HG02885 (cell line): ENCODE results near the gene CTBP2.

Source experiments
- ATAC-seq: cut with Tn5 transposase; IDR thresholded peaks from one replicate; pipeline ENCODE4 v1.9.1; 2021; ENCODE audit warnings: mild to moderate bottlenecking; ENCODE audit not compliant: unreplicated experiment, poor library complexity

CTBP2 gene

GRCh38 chr10:125159932-125160855 is at the start of gene CTBP2:
Gene CTBP2, minus strand, starts transcription at chr10:125160563.
- no peak for ATAC-seq

DNA sequence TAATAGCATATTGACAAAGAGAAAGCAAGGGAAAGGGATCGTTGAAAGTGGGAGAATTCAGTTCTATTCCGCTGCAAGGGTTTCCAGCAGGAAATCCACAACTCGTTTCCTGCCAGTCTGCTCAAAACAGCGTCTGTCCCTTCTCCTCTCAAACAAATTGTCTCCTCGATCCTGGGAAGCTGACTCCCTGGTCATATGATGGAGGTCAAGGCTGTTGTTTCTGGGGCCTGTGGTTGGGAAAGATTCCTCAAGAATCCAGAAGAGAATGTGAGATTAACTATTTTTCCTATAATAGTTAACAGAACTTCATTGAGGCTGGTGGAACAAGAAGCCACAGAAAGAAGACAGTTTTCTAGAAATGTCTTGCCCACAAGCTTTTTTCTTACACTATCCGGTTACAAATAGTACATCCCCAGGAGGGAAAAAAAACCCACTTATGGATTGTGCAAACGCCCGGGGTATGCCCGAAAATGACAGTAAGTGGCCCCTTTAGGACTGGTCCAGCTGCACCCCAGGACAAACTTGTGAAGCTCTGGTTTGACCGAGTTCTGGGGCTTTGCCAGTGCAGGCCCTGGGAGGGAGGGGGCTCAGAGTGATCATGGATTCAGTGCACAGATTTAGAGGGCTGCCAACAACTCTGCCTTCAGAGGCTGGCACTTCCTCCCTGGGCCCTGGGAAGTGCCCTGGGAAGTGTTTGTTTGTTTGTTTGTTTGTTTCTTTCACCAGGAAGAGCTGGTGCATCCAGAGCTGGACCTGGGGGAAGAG is 49.4 kb upstream of the CTBP2 start:
- no peak for ATAC-seq

DNA sequence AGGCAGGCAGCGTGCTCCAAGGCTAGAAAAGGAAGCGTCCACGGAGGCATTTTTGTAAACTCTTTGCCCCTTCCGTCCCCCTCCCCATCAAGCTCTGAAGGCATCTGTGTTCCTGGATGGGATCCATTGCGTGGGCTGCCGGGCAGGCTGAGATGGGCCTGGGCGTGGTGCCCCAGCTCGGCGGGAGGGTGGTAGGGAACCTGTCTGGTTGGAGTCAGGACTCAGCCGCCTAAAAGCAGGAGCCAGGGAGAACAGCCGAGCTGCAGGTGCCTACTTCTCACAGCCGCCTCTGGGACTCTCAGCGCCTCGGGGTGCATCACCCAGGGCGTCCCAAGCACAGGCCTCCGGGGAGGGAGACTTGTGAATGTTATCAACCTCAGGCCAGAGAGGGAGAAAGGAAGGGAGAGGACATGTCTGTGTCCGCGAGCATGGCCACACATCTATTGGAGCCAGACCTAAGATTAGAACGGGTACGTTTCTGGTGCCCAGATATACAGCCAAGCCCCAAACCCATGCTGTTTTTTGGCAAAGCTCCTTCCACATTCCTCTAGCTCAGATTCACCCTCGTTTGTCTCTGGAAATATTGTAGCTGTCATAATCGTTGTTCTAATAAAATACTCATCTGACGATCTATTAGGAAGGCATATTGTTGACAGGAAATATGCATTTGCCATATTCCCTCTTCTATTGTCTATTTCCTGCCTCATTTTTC is 48.6 kb upstream of the CTBP2 start:
- ATAC-seq, result no peak

GRCh38 chr10:125206623-125207022 is 46.3 kb upstream of the CTBP2 start:
- ATAC-seq, result no peak

DNA sequence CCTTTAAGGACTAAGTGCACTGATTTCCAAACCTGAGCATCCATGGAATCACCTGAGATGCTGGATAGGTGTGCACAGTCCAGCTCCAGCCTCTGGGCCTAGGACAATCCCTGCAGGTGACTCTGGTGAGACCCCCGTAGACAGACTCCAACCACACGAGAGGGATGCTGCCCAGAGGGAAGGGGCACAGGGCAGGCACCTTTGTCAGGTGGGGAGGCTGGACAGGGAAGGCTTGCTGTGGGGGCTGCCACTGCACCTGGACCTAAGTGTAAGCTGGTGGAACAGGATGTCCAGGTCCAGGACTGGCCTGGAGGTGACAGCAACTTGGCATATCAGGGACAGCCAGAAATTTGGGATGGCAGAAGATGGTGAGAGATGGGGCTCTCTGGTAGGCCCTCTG is 45.1 kb upstream of the CTBP2 start:
- ATAC-seq, result no peak

GRCh38 chr10:125204400-125204799 is 44.0 kb upstream of the CTBP2 start:
- ATAC-seq, result no peak

GRCh38 chr10:125203186-125203800 is 42.9 kb upstream of the CTBP2 start:
- no peak for ATAC-seq

GRCh38 chr10:125201791-125202622 is 41.6 kb upstream of the CTBP2 start:
- no peak for ATAC-seq

DNA sequence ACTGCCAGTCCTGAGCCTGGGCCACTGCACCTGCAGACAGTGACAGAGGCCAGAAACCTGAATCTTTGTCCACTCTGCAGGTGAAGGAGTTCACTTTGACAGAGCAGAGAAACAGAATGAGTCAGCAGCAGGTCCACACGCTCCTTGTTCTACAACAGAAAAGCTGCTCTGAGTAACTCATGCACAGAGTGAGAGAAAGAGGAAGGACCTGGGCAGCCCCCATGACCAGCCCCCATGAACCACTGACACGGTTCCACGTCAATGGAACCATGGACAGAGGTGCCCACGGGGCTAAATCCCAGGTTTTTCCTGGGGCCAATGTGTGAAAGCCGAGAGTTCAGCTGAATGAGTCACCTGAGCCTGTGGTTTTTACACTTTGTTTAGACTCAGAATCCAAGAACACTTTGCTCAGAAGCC is 40.8 kb upstream of the CTBP2 start:
- ATAC-seq, result peak; percentile 93

- ATAC-seq, result no peak
Observed at GRCh38 chr10:125200396-125200795, 40.0 kb upstream of the CTBP2 start.

- ATAC-seq, result no peak
Observed at GRCh38 chr10:125199270-125199669, 38.9 kb upstream of the CTBP2 start.

DNA sequence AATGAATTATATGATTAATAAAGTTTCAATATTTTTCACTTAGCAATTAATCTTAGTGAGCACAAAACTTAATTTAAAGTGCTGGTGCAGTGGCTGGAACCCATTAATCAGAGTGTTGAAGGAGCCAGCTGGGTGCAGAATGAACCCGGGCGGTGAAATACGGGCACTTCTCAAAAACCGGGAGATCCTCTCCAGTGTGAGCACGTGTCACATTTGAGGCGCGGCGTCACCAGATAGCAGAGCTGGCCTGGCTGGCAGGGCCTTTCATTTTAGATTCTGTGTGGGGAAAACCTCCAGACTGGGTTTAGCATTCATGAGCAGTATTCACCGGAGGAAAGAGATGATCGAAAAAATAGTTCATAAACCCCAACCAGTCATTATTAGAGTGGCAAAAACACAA is 34.5 kb upstream of the CTBP2 start:
- ATAC-seq, result no peak

- ATAC-seq, result no peak
Observed at GRCh38 chr10:125193306-125193877, 33.0 kb upstream of the CTBP2 start.

DNA sequence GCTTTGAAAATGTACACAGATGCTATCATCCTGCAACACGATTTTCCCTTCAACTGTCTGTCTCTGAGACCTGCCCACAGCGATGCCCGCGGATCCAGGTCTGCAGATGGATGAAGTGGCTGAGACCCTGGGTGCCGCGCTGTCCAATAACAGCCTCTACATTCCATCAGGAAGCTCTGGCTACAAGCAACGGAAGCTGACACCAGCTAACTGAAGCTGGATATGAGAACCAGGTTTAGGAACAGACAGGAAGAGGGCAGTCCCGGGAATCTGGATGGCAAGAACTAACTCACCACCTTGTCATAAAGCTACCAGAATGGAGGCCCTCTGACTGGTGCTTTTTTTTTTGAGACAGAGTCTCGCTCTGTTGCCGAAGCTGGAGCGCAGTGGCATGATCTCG is 32.3 kb upstream of the CTBP2 start:
- ATAC-seq, result no peak

DNA sequence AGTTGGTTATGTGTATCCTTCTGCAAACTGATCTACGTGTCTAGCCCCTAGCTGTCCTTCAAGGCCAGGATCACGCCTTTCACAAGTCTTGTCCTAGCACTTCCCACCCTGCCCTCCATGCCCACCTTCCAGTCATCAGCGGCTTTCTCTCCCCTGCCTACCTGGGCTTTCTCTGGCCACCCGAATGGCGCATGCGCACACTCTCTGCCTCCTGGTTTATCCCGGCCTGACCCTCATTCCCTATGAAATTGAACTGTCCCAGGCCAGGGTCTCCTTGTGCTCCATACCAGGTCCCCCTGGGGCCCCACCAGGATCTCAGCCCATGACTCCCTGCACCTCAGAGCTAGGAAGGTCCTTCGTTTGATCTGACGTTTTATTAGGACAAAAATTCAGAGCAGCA is 31.6 kb upstream of the CTBP2 start:
- ATAC-seq, result no peak

GRCh38 chr10:125190946-125191345 is 30.6 kb upstream of the CTBP2 start:
- no peak for ATAC-seq

DNA sequence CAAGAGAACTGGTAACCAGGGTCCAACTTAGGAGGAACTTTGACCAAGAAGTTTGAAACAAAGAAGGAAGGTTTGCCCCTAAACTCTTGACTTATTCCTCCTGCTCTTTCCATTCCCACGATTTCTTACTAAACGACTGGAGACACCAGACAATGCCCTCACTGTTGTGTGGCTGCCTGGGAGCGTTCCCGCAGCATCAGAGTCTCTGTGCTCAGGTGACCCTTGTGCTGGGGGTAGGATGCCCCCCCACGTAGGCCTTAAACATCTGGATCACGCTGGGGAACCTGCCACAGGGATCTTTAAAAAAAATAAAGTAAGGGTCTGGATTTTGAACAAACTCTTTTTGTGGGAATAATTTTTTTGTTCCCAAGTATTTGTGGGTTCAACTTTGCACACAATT is 30.1 kb upstream of the CTBP2 start:
- ATAC-seq, result no peak

DNA sequence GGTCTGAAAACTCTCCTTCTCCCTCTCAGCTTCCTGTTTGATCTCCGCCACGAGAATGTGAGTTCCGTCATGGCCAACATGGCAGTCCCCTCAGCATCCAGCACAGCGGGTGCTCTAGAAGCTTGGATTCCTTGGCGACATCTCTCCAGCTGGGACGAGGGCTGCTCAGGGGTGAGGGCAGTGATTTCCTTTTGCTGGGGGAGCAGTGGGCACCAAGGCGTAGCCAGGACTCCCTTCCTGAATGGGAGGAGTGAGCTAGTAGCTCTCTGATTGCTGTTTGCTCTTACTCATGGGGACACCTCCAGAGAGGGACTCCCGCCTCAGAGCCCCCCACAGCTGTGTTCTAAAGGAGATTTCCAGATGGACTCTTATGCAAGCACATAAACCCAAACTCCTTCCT is 28.8 kb upstream of the CTBP2 start:
- ATAC-seq, result no peak
